ENCODE measurements around the gene PPP1R7. TPM values are rescaled to one million over a fixed set of nuclear protein-coding genes. Genes with fewer than 3 reads are reported as not detected.

PPP1R7 gene
- total RNA-seq, 1 experiment from 2014 or later, result 65.4 TPM

DNA sequence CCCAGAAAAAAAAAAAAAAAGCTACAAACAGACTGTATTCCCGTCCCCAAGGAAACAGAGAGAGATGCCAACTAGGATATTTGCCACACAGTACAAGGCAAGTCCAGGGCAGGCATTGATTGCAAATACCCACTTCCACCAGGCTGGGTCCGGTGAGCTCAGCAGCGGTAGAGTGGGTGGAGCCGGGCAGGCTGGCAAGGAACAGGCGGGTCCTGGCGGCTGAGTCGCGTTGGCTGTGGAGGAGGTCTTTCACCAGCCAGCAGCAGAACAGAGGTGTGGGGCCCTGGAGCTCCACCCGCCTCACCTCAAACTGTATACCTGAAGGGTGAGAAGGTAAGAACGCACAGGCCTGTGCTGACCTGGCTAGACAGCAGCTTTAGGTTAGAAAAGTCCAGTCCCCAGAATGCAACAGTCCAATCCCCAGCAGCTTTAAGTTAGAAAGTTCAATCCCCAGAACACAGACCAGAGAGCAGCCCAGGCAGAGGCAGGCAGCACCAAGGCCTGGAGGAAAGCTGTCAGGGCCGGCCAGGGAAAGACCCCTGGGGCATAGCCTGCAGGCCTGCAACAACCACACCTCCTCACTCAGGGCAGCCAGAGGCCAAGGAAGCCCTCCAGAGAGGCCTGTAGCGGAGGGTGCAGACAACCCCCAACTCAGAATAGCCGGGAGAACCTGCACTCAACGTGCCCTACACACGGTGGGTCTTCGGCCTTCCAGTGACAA is 26.3 kb upstream of the PPP1R7 start:
- H3K27ac Mint-ChIP-seq (ENCODE audit: unreplicated experiment), result no peak overlapping the region
- intact Hi-C loops (cut with micrococcal nuclease; ENCODE audit: unreplicated experiment), result no loop called here
- H3K9me3 Mint-ChIP-seq (ENCODE audit: low read depth, unreplicated experiment), result no peaks in the 10 kb centered on the region
- H3K36me3 Mint-ChIP-seq (ENCODE audit: insufficient read depth, unreplicated experiment), result peaks cover 17% of the 10 kb centered on the region
- TF ChIP-seq, protein P1, sequence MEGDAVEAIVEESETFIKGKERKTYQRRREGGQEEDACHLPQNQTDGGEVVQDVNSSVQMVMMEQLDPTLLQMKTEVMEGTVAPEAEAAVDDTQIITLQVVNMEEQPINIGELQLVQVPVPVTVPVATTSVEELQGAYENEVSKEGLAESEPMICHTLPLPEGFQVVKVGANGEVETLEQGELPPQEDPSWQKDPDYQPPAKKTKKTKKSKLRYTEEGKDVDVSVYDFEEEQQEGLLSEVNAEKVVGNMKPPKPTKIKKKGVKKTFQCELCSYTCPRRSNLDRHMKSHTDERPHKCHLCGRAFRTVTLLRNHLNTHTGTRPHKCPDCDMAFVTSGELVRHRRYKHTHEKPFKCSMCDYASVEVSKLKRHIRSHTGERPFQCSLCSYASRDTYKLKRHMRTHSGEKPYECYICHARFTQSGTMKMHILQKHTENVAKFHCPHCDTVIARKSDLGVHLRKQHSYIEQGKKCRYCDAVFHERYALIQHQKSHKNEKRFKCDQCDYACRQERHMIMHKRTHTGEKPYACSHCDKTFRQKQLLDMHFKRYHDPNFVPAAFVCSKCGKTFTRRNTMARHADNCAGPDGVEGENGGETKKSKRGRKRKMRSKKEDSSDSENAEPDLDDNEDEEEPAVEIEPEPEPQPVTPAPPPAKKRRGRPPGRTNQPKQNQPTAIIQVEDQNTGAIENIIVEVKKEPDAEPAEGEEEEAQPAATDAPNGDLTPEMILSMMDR (IDR thresholded peaks at IDR 0.05; ENCODE audit: unreplicated experiment), result no peak
- no peak for DNase-seq
- H3K4me3 Mint-ChIP-seq (ENCODE audit: low read depth, unreplicated experiment), result no peak overlapping the region
- H3K27me3 Mint-ChIP-seq (ENCODE audit: unreplicated experiment), result no peaks in the 10 kb centered on the region
- CTCF ChIA-PET, result no interaction called here
- BruUV-seq (replicated peaks), result no TSS peak
- H3K4me1 Mint-ChIP-seq (ENCODE audit: low read depth, unreplicated experiment), result no peaks in the 10 kb centered on the region

DNA sequence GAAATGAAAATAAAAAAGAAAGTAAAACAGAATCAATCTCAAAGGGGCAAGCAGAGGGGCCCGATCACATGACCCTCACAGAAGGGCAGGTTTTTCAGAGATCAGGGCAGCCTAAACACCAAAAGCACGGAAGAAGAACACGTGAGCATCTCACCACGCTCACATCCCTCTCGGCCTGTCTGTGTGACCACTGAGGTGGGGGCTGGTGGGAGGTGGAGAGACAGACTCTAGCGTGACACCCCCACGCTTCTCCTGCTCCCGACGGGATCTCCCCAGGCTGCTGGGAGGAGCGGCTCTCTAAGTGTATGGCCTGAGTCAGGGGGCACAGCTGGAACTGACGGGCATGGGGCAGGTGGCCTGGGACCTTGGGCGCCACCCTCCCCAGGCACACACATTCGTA is 24.6 kb upstream of the PPP1R7 start:
- Mint-ChIP-seq H3K36me3 (ENCODE audit: insufficient read depth, unreplicated experiment) (peaks cover 17% of the 10 kb centered on the region), H3K4me1 (ENCODE audit: low read depth, unreplicated experiment) (no peaks in the 10 kb centered on the region), H3K4me3 (ENCODE audit: low read depth, unreplicated experiment) (no peak overlapping the region), H3K27ac (ENCODE audit: unreplicated experiment) (no peak overlapping the region), H3K27me3 (ENCODE audit: unreplicated experiment) (no peaks in the 10 kb centered on the region), H3K9me3 (ENCODE audit: low read depth, unreplicated experiment) (no peaks in the 10 kb centered on the region)
- TF ChIP-seq, protein P1 (IDR thresholded peaks at IDR 0.05; ENCODE audit: unreplicated experiment), result no peak
- intact Hi-C loops (cut with micrococcal nuclease; ENCODE audit: unreplicated experiment), result no loop called here
- CTCF ChIA-PET, result interaction anchor here (0.6 kb wide), 1 partner anchor 56 kb away, joined by 3 read pairs; no protein-coding TSS in a partner anchor
- BruUV-seq (replicated peaks), result no TSS peak
- no peak for DNase-seq

- H3K27ac Mint-ChIP-seq (ENCODE audit: unreplicated experiment), result no peak overlapping the region
- TF ChIP-seq, protein P1 (IDR thresholded peaks at IDR 0.05; ENCODE audit: unreplicated experiment), result no peak
- no peaks in the 10 kb centered on the region for H3K27me3 Mint-ChIP-seq (ENCODE audit: unreplicated experiment)
- H3K4me1 Mint-ChIP-seq (ENCODE audit: low read depth, unreplicated experiment), result no peaks in the 10 kb centered on the region
- DNase-seq, result no peak
- no peaks in the 10 kb centered on the region for H3K9me3 Mint-ChIP-seq (ENCODE audit: low read depth, unreplicated experiment)
- BruUV-seq (replicated peaks), result no TSS peak
- H3K4me3 Mint-ChIP-seq (ENCODE audit: low read depth, unreplicated experiment), result no peak overlapping the region
- intact Hi-C loops (cut with micrococcal nuclease; ENCODE audit: unreplicated experiment), result no loop called here
- H3K36me3 Mint-ChIP-seq (ENCODE audit: insufficient read depth, unreplicated experiment), result peaks cover 17% of the 10 kb centered on the region
- CTCF ChIA-PET, result no interaction called here
Observed at GRCh38 chr2:241126201-241126611, 24.1 kb upstream of the PPP1R7 start.

- peaks cover 13% of the 10 kb centered on the region for H3K36me3 Mint-ChIP-seq (ENCODE audit: insufficient read depth, unreplicated experiment)
- CTCF ChIA-PET, result no interaction called here
- BruUV-seq (replicated peaks), result no TSS peak
- H3K9me3 Mint-ChIP-seq (ENCODE audit: low read depth, unreplicated experiment), result no peaks in the 10 kb centered on the region
- no peaks in the 10 kb centered on the region for H3K4me1 Mint-ChIP-seq (ENCODE audit: low read depth, unreplicated experiment)
- TF ChIP-seq, protein P1 (IDR thresholded peaks at IDR 0.05; ENCODE audit: unreplicated experiment), result no peak
- no peak for DNase-seq
- intact Hi-C loops (cut with micrococcal nuclease; ENCODE audit: unreplicated experiment), result no loop called here
- H3K27me3 Mint-ChIP-seq (ENCODE audit: unreplicated experiment), result no peaks in the 10 kb centered on the region
- no peak overlapping the region for H3K27ac Mint-ChIP-seq (ENCODE audit: unreplicated experiment)
- no peak overlapping the region for H3K4me3 Mint-ChIP-seq (ENCODE audit: low read depth, unreplicated experiment)
Observed at GRCh38 chr2:241126771-241127202, 23.5 kb upstream of the PPP1R7 start.
